PC-9 (cell line): ENCODE results near the gene TNFSF9. TPM values are rescaled to one million over a fixed set of nuclear protein-coding genes. Genes with fewer than 3 reads are reported as not detected.

Source experiments
- BruUV-seq: library from RNA; stranded (reverse); fragments of 400-500 nt; replicated peaks from 2 replicates; lab custom pipeline; 2021; lab: Mats Ljungman, UMichigan
- CTCF ChIA-PET: fragments of 300-600 bp; sonication (Branson Sonifier 250); formaldehyde crosslinking; loops from one replicate; lab custom pipeline; 2022; ENCODE audit warnings: antibody characterized with exemption; lab: Charles Lee
- POLR2A ChIA-PET: fragments of 300-600 bp; sonication (Branson Sonifier 250); formaldehyde crosslinking; loops from one replicate; lab custom pipeline; 2022; ENCODE audit warnings: antibody characterized with exemption; ENCODE audit not compliant: unreplicated experiment; lab: Charles Lee
- DNase-seq, 2 experiments: peaks; one replicate each; pipeline versions ENCODE4 v3.0.0 to v3.0.0-alpha.2; 2015 to 2022; ENCODE audit warnings: mixed read lengths in 1 of 2
- H2AFZ ChIP-seq: fragments of 200-600 bp; sonication (generic); 2 replicates; pipeline ENCODE4 v1.8.1; 2017; ENCODE audit warnings: antibody characterized with exemption
- H3F3A ChIP-seq: fragments of 200-600 bp; sonication (generic); 2 replicates; pipeline ENCODE4 v1.8.1; 2017; ENCODE audit warnings: antibody characterized with exemption, mild to moderate bottlenecking, low read depth; ENCODE audit not compliant: insufficient read depth
- H3K27ac ChIP-seq: fragments of 200-600 bp; sonication (generic); 2 replicates; pipeline ENCODE4 v1.6.1; 2016; ENCODE audit warnings: mixed run types
- H3K27me3 ChIP-seq: fragments of 200-600 bp; sonication (generic); 2 replicates; pipeline ENCODE4 v1.6.1; 2016; ENCODE audit warnings: low read depth, mixed run types; ENCODE audit not compliant: insufficient read depth
- H3K36me3 ChIP-seq: fragments of 200-600 bp; sonication (generic); 2 replicates; pipeline ENCODE4 v1.6.1; 2016; ENCODE audit warnings: low read depth, mixed run types
- H3K4me1 ChIP-seq: fragments of 200-600 bp; sonication (generic); replicated peaks from 2 replicates; pipeline ENCODE4 v1.6.1; 2016; ENCODE audit warnings: mixed run types; ENCODE audit not compliant: insufficient read depth
- H3K4me2 ChIP-seq: fragments of 200-600 bp; sonication (generic); 2 replicates; pipeline ENCODE4 v1.6.1; 2017; ENCODE audit warnings: mixed run types
- H3K4me3 ChIP-seq: fragments of 200-600 bp; sonication (generic); 2 replicates; pipeline ENCODE4 v1.6.1; 2016; ENCODE audit warnings: mixed run types
- H3K79me2 ChIP-seq: fragments of 200-600 bp; sonication (generic); 2 replicates; pipeline ENCODE4 v1.6.1; 2017; ENCODE audit warnings: low read depth, mixed run types
- H3K9me2 ChIP-seq: fragments of 200-600 bp; sonication (generic); 2 replicates; pipeline ENCODE4 v1.8.1; 2017; ENCODE audit warnings: mild to moderate bottlenecking; ENCODE audit not compliant: insufficient read depth
- H3K9me3 ChIP-seq: fragments of 200-600 bp; sonication (generic); 2 replicates; pipeline ENCODE4 v1.8.1; 2016; ENCODE audit warnings: low read depth; ENCODE audit not compliant: insufficient read depth
- H4K20me1 ChIP-seq: fragments of 200-600 bp; sonication (generic); 2 replicates; pipeline ENCODE4 v1.8.1; 2017; ENCODE audit not compliant: insufficient read depth
- CTCF ChIP-seq: fragments of 200-600 bp; sonication (generic); conservative IDR thresholded peaks from 2 replicates; pipeline ENCODE4 v1.6.1; 2017; ENCODE audit warnings: mixed run types, antibody characterized with exemption, mild to moderate bottlenecking, moderate library complexity
- EZH2 ChIP-seq: fragments of 200-600 bp; sonication (generic); IDR thresholded peaks from 2 replicates; pipeline ENCODE4 v1.8.0; 2017; ENCODE audit warnings: antibody characterized with exemption, low read depth
- intact Hi-C: fragments of 100-400 bp; cut with micrococcal nuclease; formaldehyde crosslinking; loops from one replicate; pipeline ENCODE4 v1.10.0; 2022; ENCODE audit not compliant: unreplicated experiment
- total RNA-seq: library from RNA; stranded (reverse); gene quantifications from 2 replicates; pipeline ENCODE4 v1.2.3, GENCODE V29; 2021

TNFSF9 gene
- total RNA-seq, 1 experiment from 2014 or later: 11.2 TPM

- no TSS peak for BruUV-seq
- no peaks in the 10 kb centered on the region for H3K9me2 ChIP-seq
These were observed 21.5 kb upstream of the TNFSF9 start for GRCh38 chr19:6509118-6509971.

GRCh38 chr19:6510618-6511017 is 20.2 kb upstream of the TNFSF9 start:
- ChIA-PET POLR2A (no interaction called here), CTCF (no interaction called here)
- BruUV-seq: no TSS peak
- no peaks in the 10 kb centered on the region for H3K4me1 ChIP-seq
- no peaks in the 10 kb centered on the region for H4K20me1 ChIP-seq
- intact Hi-C loops: no loop called here
- no peaks in the 10 kb centered on the region for H3K79me2 ChIP-seq
- H3K4me3 ChIP-seq: no peak overlapping the region
- DNase-seq: no peak
- no peak overlapping the region for H2AFZ ChIP-seq
- H3K9me2 ChIP-seq: no peaks in the 10 kb centered on the region
- H3K9me3 ChIP-seq: no peaks in the 10 kb centered on the region
- H3K36me3 ChIP-seq: no peaks in the 10 kb centered on the region
- no peaks in the 10 kb centered on the region for H3F3A ChIP-seq
- no peak overlapping the region for H3K27ac ChIP-seq
- H3K27me3 ChIP-seq: no peaks in the 10 kb centered on the region
- H3K4me2 ChIP-seq: no peak overlapping the region
- TF ChIP-seq CTCF (no peak), EZH2 (no peak)

More at GRCh38 chr19:6509118-6509971, 21.5 kb upstream of the TNFSF9 start:
- Histone ChIP-seq H3F3A (no peaks in the 10 kb centered on the region), H3K9me3 (no peaks in the 10 kb centered on the region), H3K79me2 (no peaks in the 10 kb centered on the region), H3K4me1 (no peaks in the 10 kb centered on the region), H3K27ac (no peak overlapping the region), H4K20me1 (no peaks in the 10 kb centered on the region), H3K27me3 (no peaks in the 10 kb centered on the region), H3K36me3 (no peaks in the 10 kb centered on the region), H3K4me2 (no peak overlapping the region), H3K4me3 (no peak overlapping the region), H2AFZ (no peak overlapping the region)
- TF ChIP-seq EZH2 (no peak), CTCF (no peak)
- no peak for DNase-seq
- intact Hi-C loops: no loop called here
- POLR2A ChIA-PET: no interaction called here
- CTCF ChIA-PET: no interaction called here

GRCh38 chr19:6514089-6514488 is 16.7 kb upstream of the TNFSF9 start:
- no peaks in the 10 kb centered on the region for H3K79me2 ChIP-seq
- no peaks in the 10 kb centered on the region for H3K9me3 ChIP-seq
- H3K27me3 ChIP-seq: no peaks in the 10 kb centered on the region
- H3K4me1 ChIP-seq: no peaks in the 10 kb centered on the region
- DNase-seq: no peak
- no peaks in the 10 kb centered on the region for H4K20me1 ChIP-seq
- intact Hi-C loops: no loop called here
- H2AFZ ChIP-seq: no peak overlapping the region
- H3K36me3 ChIP-seq: no peaks in the 10 kb centered on the region
- TF ChIP-seq CTCF (no peak), EZH2 (no peak)
- no peaks in the 10 kb centered on the region for H3F3A ChIP-seq
- BruUV-seq: no TSS peak
- H3K9me2 ChIP-seq: no peaks in the 10 kb centered on the region
- CTCF ChIA-PET: no interaction called here
- no peak overlapping the region for H3K4me2 ChIP-seq
- H3K27ac ChIP-seq: no peak overlapping the region
- POLR2A ChIA-PET: no interaction called here
- no peak overlapping the region for H3K4me3 ChIP-seq
